Measurements from ENCODE around the gene NPL. TPM values are rescaled to one million over a fixed set of nuclear protein-coding genes. Genes with fewer than 3 reads are reported as not detected.

NPL gene
- total and polyA plus RNA-seq, 2 of the 13 experiments (the other 11 are each of a cell fraction or from before 2014, with no cell fraction given) = 0.03 to 0.04 TPM

GRCh38 chr1:182809414-182809957 is 19.9 kb downstream of the NPL start:
- Histone ChIP-seq H3K27me3 (ENCODE audit: control insufficient read depth in 1 of 2, insufficient read depth in 2 of 2, low read length in 2 of 2) (no peaks in the 10 kb centered on the region; a peak in 1 of 5 replicates), H4K20me1 (ENCODE audit: insufficient read depth, low read length) (no peaks in the 10 kb centered on the region), H3K4me3 (replicated peaks in 1 of 3; ENCODE audit: insufficient read depth in 1 of 3, low read depth in 2 of 3, low read length in 3 of 3) (no peak overlapping the region), H3K9me3 (ENCODE audit: low read length) (no peaks in the 10 kb centered on the region), H3K4me1 (ENCODE audit: insufficient read depth, low read length) (no peaks in the 10 kb centered on the region), H3K36me3 (replicated peaks in 1 of 2; ENCODE audit: control insufficient read depth in 1 of 2, insufficient read depth in 2 of 2, low read length in 2 of 2) (no peaks in the 10 kb centered on the region), H3K79me2 (ENCODE audit: insufficient read depth, low read length) (no peaks in the 10 kb centered on the region), H3K9ac (ENCODE audit: insufficient read depth, low read depth, low read length) (no peak overlapping the region), H3K4me2 (ENCODE audit: low read depth, low read length) (no peak overlapping the region), H3K27ac (ENCODE audit: extremely low read length, insufficient read depth, low read length) (no peak overlapping the region), H2AFZ (ENCODE audit: low read length) (no peak overlapping the region)
- FAIRE-seq (no peak), DNase-seq (ENCODE audit: low spot score) (no peak), ATAC-seq (no peak)
- ChIA-PET CTCF (ENCODE audit: low intra/inter-chr PET ratio, low total read pairs) (no interaction called here), POLR2A (no interaction called here)
- TF ChIP-seq ZNF101 (CRISPR knock-in tag; IDR thresholded peaks at IDR 0.05; ENCODE audit: borderline replicate concordance, low read depth) (no peak), ZUFSP (CRISPR knock-in tag; IDR thresholded peaks at IDR 0.05; ENCODE audit: borderline replicate concordance) (no peak), GABPB1 (CRISPR knock-in tag; IDR thresholded peaks at IDR 0.05) (no peak), ZNF496 (CRISPR knock-in tag; IDR thresholded peaks at IDR 0.05; ENCODE audit: insufficient replicate concordance) (no peak), PHF21A (CRISPR knock-in tag; IDR thresholded peaks at IDR 0.05) (no peak), ZNF460 (CRISPR knock-in tag; IDR thresholded peaks at IDR 0.05; ENCODE audit: borderline replicate concordance) (no peak), PRPF4 (IDR thresholded peaks at IDR 0.05; ENCODE audit: low read depth, low read length, poor library complexity, severe bottlenecking) (no peak), ISL2 (CRISPR knock-in tag; IDR thresholded peaks at IDR 0.05) (no peak), ELF3 (CRISPR knock-in tag; IDR thresholded peaks at IDR 0.05) (no peak), ZNF12 (CRISPR knock-in tag; IDR thresholded peaks at IDR 0.05) (no peak), RBAK (CRISPR knock-in tag; IDR thresholded peaks at IDR 0.05) (no peak)
- TF ChIP-seq, protein P1, sequence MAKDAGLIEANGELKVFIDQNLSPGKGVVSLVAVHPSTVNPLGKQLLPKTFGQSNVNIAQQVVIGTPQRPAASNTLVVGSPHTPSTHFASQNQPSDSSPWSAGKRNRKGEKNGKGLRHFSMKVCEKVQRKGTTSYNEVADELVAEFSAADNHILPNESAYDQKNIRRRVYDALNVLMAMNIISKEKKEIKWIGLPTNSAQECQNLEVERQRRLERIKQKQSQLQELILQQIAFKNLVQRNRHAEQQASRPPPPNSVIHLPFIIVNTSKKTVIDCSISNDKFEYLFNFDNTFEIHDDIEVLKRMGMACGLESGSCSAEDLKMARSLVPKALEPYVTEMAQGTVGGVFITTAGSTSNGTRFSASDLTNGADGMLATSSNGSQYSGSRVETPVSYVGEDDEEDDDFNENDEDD (CRISPR knock-in tag; IDR thresholded peaks at IDR 0.05; ENCODE audit: borderline replicate concordance) = no peak
- no TSS peak for BruUV-seq (replicated peaks)
- in situ Hi-C loops (cut with HindIII; ENCODE audit: extremely low pct_ligation_motif_present, low pct_unique_long_range_greater_than_20kb) (no loop called here), intact Hi-C loops (cut with micrococcal nuclease; ENCODE audit: unreplicated experiment) (no loop called here)
- 0% methylated on average over 3 of the region's 3 CpGs for WGBS (ENCODE audit: low lambda C conversion rate)

Data from HepG2 (cell line).